Measurements from ENCODE around the gene NPTN. TPM values are rescaled to one million over a fixed set of nuclear protein-coding genes. Genes with fewer than 3 reads are reported as not detected.

NPTN gene
- total and polyA plus RNA-seq, 2 of the 13 experiments (the other 11 are each of a cell fraction or from before 2014, with no cell fraction given), result 78.0 to 110 TPM

GRCh38 chr15:73564255-73564654, 68.9 kb downstream of the NPTN start:
- in situ Hi-C loops (cut with HindIII; ENCODE audit: extremely low pct_ligation_motif_present, low pct_unique_long_range_greater_than_20kb), result loop anchor here (5.0 kb wide), 2 partner anchors 73 to 133 kb away; no protein-coding TSS in a partner anchor
- FAIRE-seq (no peak), ATAC-seq (no peak), DNase-seq (ENCODE audit: low spot score) (no peak)
- ChIA-PET CTCF (ENCODE audit: low intra/inter-chr PET ratio, low total read pairs) (interaction anchor here (1.4 kb wide), 1 partner anchor 72 kb away, joined by 3 read pairs; no protein-coding TSS in a partner anchor), POLR2A (no interaction called here)
- no peaks in the 10 kb centered on the region for H4K20me1 ChIP-seq (ENCODE audit: insufficient read depth, low read length)
- no peaks in the 10 kb centered on the region for H3K9me3 ChIP-seq (ENCODE audit: low read length)
- H3K4me1 ChIP-seq (ENCODE audit: insufficient read depth, low read length), result no peaks in the 10 kb centered on the region
- no peak overlapping the region for H2AFZ ChIP-seq (ENCODE audit: low read length)
- 89% methylated on average over 6 of the region's 6 CpGs for WGBS (ENCODE audit: low lambda C conversion rate)
- H3K36me3 ChIP-seq (replicated peaks in 1 of 2; ENCODE audit: control insufficient read depth in 1 of 2, insufficient read depth in 2 of 2, low read length in 2 of 2), result peaks cover 25 to 53% of the 10 kb centered on the region in 2 experiments
- H3K27me3 ChIP-seq (ENCODE audit: control insufficient read depth in 1 of 2, insufficient read depth in 2 of 2, low read length in 2 of 2), result no peaks in the 10 kb centered on the region
- no TSS peak for BruUV-seq (replicated peaks)
- no peak overlapping the region for H3K9ac ChIP-seq (ENCODE audit: insufficient read depth, low read depth, low read length)
- no peak overlapping the region for H3K4me2 ChIP-seq (ENCODE audit: low read depth, low read length)
- intact Hi-C loops (cut with micrococcal nuclease; ENCODE audit: unreplicated experiment), result loop anchor here (5.0 kb wide), 1 partner anchor 257 kb away; no protein-coding TSS in a partner anchor
- no peak overlapping the region for H3K4me3 ChIP-seq (replicated peaks in 1 of 3; ENCODE audit: insufficient read depth in 1 of 3, low read depth in 2 of 3, low read length in 3 of 3)
- TF ChIP-seq POLR2A (IDR thresholded peaks at IDR 0.05; ENCODE audit: insufficient read depth in 1 of 2, low read depth in 2 of 2, low read length in 2 of 2) (no peak), FOSL2 (CRISPR knock-in tag; IDR thresholded peaks at IDR 0.05) (0 out of 2 replicates have a peak, but pooled peaks have one; percentile 27), SOX13 (IDR thresholded peaks at IDR 0.05) (no peak), SOX13 (CRISPR knock-in tag; conservative IDR thresholded peaks at IDR 0.05 in 1 of 2, IDR thresholded peaks at IDR 0.05 in 1 of 2) (peak in 1 of 2 experiments; percentile 46; a peak in 1 of 4 replicates), ZNF580 (CRISPR knock-in tag; IDR thresholded peaks at IDR 0.05; ENCODE audit: borderline replicate concordance, low read depth) (no peak), ZBTB33 (CRISPR knock-in tag; IDR thresholded peaks at IDR 0.05) (peak; percentile 52)
- H3K27ac ChIP-seq (ENCODE audit: extremely low read length, insufficient read depth, low read length), result no peak overlapping the region
- no peaks in the 10 kb centered on the region for H3K79me2 ChIP-seq (ENCODE audit: insufficient read depth, low read length)

Measured in HepG2 (cell line).